ENCODE measurements around the gene CIB2.

DNA sequence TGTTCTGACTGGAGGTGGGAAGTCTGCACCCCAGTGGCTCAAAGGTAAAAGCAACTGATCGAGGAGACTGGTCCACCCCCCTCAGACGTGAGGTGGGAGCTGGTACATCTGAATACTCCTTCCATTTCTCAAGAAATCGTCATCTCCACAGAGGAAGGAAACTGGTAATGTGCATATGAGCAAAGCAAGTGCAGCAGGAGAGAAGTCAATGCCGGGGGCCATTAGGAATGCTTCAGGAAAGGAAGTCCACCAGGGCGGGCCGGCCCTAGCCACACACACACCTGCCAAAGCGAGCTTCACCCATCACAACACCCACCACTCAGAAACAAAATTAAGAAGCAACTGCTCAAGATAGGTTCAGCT lies 62.2 kb downstream of the CIB2 start:
- TF ChIP-seq POLR2A (IDR thresholded peaks at IDR 0.05) (no peak), POLR2AphosphoS5 (IDR thresholded peaks at IDR 0.05) (no peak)
- TF ChIP-seq, protein P1, sequence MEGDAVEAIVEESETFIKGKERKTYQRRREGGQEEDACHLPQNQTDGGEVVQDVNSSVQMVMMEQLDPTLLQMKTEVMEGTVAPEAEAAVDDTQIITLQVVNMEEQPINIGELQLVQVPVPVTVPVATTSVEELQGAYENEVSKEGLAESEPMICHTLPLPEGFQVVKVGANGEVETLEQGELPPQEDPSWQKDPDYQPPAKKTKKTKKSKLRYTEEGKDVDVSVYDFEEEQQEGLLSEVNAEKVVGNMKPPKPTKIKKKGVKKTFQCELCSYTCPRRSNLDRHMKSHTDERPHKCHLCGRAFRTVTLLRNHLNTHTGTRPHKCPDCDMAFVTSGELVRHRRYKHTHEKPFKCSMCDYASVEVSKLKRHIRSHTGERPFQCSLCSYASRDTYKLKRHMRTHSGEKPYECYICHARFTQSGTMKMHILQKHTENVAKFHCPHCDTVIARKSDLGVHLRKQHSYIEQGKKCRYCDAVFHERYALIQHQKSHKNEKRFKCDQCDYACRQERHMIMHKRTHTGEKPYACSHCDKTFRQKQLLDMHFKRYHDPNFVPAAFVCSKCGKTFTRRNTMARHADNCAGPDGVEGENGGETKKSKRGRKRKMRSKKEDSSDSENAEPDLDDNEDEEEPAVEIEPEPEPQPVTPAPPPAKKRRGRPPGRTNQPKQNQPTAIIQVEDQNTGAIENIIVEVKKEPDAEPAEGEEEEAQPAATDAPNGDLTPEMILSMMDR (IDR thresholded peaks at IDR 0.05) = no peak

All from prostate gland (tissue), 2 donors.